Measurements from ENCODE around the gene SLCO1B3. TPM values are rescaled to one million over a fixed set of nuclear protein-coding genes. Genes with fewer than 3 reads are reported as not detected.

Gene SLCO1B3
- total and polyA plus RNA-seq, 9 of the 15 experiments (the other 6 are each of a cell fraction or from before 2014, with no cell fraction given): not detected

DNA sequence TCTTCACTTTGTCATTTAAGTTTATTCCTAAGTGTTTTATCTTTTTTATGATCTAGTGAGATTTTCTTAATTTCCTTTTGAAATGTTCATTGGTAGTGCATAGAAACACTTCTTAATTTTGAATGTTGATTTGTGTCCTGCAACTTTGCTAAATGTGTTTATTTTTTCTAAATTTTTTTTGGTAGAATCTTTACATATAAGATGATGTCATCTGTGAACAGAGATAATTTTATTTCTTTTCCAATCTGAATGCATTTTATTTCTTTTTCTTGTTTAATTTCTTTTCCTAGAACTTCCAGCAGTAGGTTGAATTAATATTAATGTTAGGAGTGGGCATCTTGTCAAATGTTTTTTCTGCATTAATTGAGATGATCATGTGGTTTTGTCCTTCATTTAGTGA is 42.1 kb downstream of the SLCO1B3 start:
- no peak for DNase-seq (ENCODE audit: extremely low read depth in 1 of 4, low spot score in 3 of 4)
- no peaks in the 10 kb centered on the region for H3K27me3 ChIP-seq (ENCODE audit: control insufficient read depth in 2 of 2, insufficient read depth in 2 of 2, low read length in 2 of 2)
- no TSS peak for BruUV-seq (replicated peaks)
- no peaks in the 10 kb centered on the region for H3K9me3 ChIP-seq (replicated peaks; ENCODE audit: control insufficient read depth, insufficient read depth, low read depth, low read length)
- no peaks in the 10 kb centered on the region for H3K9me1 ChIP-seq (ENCODE audit: control insufficient read depth, insufficient read depth, low read length)
- H3K36me3 ChIP-seq (ENCODE audit: control insufficient read depth, insufficient read depth, low read length): no peaks in the 10 kb centered on the region
- H3K9ac ChIP-seq (ENCODE audit: insufficient read depth in 1 of 2, low read depth in 2 of 2, low read length in 2 of 2): no peak overlapping the region
- no peak for TF ChIP-seq ZNF41 (CRISPR knock-in tag; conservative IDR thresholded peaks at IDR 0.05)
- TF ChIP-seq, protein P1, sequence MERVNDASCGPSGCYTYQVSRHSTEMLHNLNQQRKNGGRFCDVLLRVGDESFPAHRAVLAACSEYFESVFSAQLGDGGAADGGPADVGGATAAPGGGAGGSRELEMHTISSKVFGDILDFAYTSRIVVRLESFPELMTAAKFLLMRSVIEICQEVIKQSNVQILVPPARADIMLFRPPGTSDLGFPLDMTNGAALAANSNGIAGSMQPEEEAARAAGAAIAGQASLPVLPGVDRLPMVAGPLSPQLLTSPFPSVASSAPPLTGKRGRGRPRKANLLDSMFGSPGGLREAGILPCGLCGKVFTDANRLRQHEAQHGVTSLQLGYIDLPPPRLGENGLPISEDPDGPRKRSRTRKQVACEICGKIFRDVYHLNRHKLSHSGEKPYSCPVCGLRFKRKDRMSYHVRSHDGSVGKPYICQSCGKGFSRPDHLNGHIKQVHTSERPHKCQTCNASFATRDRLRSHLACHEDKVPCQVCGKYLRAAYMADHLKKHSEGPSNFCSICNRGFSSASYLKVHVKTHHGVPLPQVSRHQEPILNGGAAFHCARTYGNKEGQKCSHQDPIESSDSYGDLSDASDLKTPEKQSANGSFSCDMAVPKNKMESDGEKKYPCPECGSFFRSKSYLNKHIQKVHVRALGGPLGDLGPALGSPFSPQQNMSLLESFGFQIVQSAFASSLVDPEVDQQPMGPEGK (CRISPR knock-in tag; IDR thresholded peaks at IDR 0.05; ENCODE audit: borderline replicate concordance): no peak
- TF ChIP-seq ZNF408 (CRISPR knock-in tag; IDR thresholded peaks at IDR 0.05; ENCODE audit: low read depth): no peak
- no peak for TF ChIP-seq HDAC1 (IDR thresholded peaks at IDR 0.05)
- TF ChIP-seq, protein P2, sequence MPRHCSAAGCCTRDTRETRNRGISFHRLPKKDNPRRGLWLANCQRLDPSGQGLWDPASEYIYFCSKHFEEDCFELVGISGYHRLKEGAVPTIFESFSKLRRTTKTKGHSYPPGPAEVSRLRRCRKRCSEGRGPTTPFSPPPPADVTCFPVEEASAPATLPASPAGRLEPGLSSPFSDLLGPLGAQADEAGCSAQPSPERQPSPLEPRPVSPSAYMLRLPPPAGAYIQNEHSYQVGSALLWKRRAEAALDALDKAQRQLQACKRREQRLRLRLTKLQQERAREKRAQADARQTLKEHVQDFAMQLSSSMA (CRISPR knock-in tag; IDR thresholded peaks at IDR 0.05): no peak
- no peak for TF ChIP-seq U2AF2 (optimal IDR thresholded peaks at IDR 0.05; ENCODE audit: low read depth, low read length)
- H3K4me2 ChIP-seq (ENCODE audit: insufficient read depth, low read length): no peak overlapping the region
- intact Hi-C loops (cut with micrococcal nuclease): no loop called here
- ATAC-seq: no peak
- ChIA-PET POLR2A (no interaction called here), CTCF (ENCODE audit: low intra/inter-chr PET ratio) (no interaction called here)
- in situ Hi-C loops (cut with MboI): no loop called here
- H4K20me1 ChIP-seq (replicated peaks; ENCODE audit: control insufficient read depth, insufficient read depth, low read length): no peaks in the 10 kb centered on the region
- no peak overlapping the region for H3K4me3 ChIP-seq
- FAIRE-seq: no peak
- no peaks in the 10 kb centered on the region for H3K4me1 ChIP-seq (replicated peaks in 1 of 2; ENCODE audit: control insufficient read depth in 2 of 2, insufficient read depth in 2 of 2, low read length in 2 of 2)
- H3K27ac ChIP-seq (ENCODE audit: extremely low read depth, low read depth, low read length): no peak overlapping the region
- no peaks in the 10 kb centered on the region for H3K79me2 ChIP-seq (ENCODE audit: control insufficient read depth, insufficient read depth, low read length)
- H2AFZ ChIP-seq (ENCODE audit: low read depth, low read length): no peak overlapping the region
